GM18505 (cell line): Measurements from ENCODE around the gene COL25A1.
"Not testable (repeated sequence)": the region's sequence is repeated elsewhere in the genome, so short reads cannot be mapped to it uniquely, and the experiment has no call there.

Source experiments
- ATAC-seq: cut with Tn5 transposase; IDR thresholded peaks from one replicate; pipeline ENCODE4 v1.9.1; 2021; ENCODE audit not compliant: unreplicated experiment
- POLR2A ChIP-seq: IDR thresholded peaks from 4 replicates; pipeline ENCODE4 v1.6.1; 2011; ENCODE audit warnings: borderline replicate concordance; ENCODE audit not compliant: insufficient read depth, insufficient read length; ENCODE audit errors: extremely low read depth

COL25A1 gene

DNA sequence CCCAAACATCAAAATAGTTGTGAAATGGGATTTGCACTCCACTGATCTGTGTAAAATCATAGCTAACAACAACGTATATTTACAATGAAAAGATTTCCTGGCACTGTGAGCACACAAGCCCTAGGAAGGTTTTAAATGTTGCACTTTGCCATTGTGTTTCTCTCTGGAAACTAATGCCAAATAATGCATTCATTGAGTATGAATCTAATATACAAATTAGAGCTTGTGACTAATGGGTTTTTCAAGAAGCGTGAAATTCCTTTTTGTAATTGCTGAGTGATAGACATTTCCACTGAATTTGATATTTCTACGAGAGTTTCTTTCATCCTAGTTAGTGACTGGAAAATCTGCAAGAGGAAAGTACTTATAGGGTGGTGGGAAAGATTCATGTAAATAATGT, 135.9 kb downstream of the COL25A1 start:
- ATAC-seq = no peak
- TF ChIP-seq POLR2A = no peak

DNA sequence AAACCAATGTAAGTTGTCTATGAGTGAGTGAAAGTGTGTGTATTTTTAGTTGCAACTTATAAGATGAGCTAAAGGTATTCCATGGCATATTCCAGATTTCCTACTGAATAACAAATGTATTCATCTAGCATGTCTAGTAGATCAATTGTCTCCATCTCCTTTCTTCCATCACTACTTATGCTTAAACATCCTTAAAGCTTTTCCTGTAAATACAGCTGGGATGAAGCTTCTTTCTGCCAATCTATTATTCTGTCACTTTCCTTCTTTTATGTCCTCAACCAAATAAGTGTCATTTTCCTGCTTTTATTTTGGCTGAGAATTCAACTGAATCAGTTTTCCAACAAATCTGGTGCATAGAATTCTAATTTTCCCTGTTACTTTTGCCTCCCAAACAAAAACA, 136.3 kb downstream of the COL25A1 start:
- no peak for TF ChIP-seq POLR2A
- ATAC-seq = no peak

DNA sequence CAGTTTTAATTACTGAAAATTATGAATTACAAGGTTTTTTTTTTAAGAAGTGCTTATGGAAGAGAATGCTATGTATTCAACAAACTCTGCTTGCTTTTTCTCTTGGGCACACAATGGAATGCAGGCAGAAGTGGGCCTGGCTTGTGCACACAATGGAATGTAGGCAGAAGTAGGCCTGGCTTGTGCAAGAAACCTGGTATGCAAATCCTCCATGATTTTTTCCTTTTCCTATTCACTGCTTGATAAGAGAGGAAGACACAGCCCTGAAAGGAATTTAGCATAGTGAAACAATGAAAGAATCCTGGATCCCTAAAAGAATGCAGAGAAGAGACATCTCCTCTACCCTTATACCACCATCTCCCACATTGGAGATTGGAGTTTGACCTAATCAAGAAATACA, 138.4 kb downstream of the COL25A1 start:
- no peak for ATAC-seq
- TF ChIP-seq POLR2A = no peak

DNA sequence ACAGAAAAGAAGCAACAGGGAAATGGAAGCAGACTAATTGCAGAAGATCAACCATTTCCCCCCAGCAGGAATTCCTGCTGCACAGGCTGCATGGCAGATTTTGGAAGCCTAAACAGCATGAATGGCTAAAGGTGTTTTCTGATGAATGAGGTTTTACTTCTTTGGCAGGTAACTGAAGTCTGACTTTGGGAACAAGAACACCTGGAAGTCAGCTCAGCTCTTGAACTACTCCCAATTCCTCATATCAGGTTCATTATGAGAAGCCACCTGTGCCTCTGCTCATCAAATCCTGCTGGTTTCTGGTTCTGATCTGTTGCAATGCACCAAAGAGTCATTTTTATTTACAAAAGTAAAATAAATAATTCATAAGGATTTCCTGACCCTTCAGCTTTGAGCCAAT, 139.0 kb downstream of the COL25A1 start:
- no peak for ATAC-seq
- no peak for TF ChIP-seq POLR2A

DNA sequence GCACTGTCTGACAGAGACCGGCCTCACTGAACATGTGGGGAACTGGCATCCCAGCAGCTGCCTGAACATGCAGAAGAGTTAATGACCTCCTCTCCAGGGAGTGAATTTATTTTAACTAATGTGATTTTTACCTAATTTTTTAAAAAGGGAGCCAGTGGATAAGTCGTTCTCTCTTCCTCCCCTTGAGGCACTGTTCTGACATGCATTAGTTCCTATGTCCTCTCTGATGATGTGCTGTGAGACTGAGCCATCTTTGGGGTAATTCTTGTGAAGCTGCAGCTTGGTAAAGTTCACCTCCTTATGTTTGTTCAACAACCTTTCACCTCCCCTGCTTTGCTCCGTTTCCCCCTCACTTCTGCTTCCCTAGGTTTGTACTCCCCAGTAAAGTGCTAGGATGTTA, 139.7 kb downstream of the COL25A1 start:
- no peak for ATAC-seq
- no peak for TF ChIP-seq POLR2A

DNA sequence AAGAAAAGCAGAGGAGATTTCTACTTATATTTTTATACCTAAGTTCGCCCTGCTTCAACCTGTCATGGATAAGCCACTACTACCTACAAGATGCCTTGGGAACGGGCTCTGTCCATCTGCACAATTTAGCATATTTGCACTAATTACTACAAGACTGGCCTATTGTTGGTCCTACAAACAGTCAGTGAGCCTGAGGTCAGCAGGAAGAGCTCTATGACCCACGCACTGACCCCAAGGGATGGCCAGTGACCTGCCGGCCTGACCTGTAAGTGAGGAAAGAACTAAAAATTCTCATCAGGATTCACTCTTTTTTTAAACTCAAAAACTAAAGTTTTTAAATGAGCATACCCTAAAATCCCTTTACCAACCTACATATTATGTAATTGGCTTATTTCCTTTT, 142.0 kb downstream of the COL25A1 start:
- no peak for ATAC-seq
- TF ChIP-seq POLR2A = no peak

DNA sequence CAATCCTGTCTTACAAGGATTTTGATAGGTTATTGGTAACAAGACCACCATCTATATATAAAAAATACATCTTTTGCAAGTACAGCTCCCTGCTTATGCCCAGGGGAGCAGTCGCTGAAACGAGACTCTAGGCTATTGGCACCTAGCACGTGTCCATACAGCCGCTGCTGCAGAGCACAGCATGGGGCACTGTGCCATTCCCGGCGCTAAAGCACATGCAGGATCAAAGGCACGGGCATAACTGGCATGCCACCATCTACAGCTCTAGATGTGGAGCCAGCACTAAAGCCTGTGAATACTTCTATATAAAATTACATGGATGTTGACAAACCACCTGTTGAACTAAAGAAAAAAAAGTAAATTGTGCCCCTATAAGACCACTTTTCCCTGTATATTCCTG, 144.8 kb downstream of the COL25A1 start:
- TF ChIP-seq POLR2A = no peak
- no peak for ATAC-seq

DNA sequence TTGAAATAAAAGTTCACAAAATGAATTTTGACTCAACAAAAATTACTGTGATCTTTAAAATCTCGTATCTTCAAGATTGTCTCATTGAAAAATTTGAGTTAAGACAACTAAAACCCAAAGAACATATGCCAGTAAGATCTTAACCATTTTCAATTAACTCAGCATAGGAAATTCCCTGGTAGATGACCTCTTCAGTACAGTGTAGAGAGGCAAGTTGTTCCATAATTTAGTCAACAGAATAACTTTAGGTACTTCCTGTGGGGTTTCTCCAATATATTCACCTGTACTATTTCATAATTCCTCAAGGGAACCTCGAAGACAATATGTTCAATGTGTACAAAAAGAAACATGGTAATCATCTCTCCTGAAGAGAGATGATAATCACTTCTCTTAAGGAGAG, 145.3 kb downstream of the COL25A1 start:
- no peak for ATAC-seq
- TF ChIP-seq POLR2A = no peak

DNA sequence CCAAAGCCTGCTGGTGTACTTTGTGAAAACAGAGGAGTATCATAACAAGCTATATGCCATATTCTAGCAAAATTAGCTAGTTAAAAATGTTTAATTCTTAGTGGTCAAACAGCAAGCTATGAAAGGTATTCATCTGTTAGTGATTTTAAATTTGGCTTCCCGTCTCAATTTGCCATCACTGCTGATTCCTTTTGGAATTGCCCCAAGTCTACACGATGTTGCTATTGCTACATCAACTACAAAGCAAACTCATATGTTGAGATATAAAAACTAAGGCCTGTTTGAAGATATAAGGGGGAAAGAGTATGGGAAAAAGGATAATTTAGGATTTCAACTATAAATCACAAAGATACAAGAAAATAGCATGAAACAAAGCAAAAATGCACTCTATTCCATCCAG, 146.1 kb downstream of the COL25A1 start:
- ATAC-seq = no peak

DNA sequence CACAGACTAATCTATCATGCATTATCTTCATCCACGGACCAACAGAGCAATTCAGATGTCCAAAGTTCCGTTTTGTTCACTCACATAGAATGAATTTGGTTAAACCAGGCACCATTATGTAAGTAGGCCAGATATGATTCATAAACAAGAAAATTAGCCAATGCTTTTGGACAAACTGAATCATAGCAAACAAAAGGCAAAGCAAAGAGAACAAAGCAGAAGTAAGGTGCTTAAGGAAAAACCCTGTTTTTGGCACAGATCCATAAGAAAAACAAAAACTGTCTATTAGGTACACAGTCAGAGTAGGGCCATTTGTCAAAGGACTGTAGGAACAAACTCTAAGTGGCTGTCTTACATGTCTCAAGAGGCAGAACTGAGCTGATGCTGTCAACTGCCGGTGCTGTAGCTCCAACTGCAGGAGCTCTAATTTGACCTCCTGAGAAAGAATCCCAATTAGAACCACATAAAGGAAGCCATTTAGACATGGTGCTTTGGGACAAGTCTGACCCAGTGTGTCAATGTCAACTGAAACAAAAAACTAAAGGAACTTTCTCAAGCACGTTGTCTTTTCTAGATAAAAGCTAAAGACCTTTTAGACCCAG, 146.7 kb downstream of the COL25A1 start:
- no peak for TF ChIP-seq POLR2A
- no peak for ATAC-seq

More for the DNA sequence above, 146.1 kb downstream of the COL25A1 start:
- no peak for TF ChIP-seq POLR2A

DNA sequence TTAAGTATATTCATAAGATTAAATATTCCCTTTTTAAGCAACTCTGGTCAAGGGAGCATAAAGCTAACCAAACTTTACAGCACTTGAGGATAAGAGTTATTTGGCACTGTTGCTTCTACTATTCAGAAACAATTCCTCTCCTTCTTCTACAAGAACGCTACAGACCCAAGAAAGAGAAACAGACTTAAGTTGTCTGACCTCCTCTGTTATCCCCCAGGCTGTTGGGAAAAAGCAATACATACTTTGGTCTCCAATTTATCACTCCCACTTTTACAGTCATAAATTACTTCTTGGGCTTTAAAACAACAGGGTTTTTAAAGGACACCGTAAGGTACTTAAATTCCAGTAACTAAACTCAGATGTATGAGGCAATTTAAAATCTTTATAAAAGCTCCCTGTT, 147.4 kb downstream of the COL25A1 start:
- ATAC-seq = no peak
- TF ChIP-seq POLR2A = no peak

DNA sequence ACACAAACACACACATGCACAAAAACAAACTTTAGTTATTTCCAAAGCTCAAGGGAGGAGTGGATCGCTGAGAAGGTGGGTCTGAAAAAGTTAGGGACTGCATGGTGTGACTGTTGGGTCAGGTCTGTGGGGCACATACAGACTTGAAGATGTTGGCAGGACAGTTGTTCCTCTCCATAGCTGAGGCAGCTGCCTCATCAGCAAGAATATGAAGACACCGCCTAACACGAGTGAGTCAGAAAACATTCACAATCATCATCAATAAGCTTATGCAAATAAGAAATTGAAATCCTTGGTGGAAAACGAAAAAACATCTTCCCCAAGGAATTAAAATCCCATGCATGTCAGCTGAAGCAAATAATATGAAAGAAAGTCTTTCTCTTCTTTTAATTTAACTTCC, 148.0 kb downstream of the COL25A1 start:
- no peak for TF ChIP-seq POLR2A
- ATAC-seq = no peak

DNA sequence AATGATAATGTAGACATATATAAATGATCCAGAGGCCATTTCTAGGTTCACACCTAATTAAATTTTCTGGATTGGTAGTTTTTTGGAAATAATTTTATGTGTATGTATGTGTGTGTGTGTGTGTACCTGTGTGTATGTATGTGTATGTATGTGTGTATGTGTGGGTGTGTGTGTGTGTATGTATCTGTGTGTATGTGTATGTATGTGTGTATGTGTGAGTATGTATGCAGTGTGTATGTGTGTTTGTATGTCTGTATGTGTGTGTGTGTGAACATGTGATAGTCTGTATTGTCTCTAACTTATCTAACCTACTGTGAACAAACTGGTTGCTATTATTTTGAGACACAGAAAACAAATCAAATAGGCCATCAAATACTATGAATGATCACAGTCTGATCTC, 152.6 kb downstream of the COL25A1 start:
- no peak for ATAC-seq
- TF ChIP-seq POLR2A = no peak

DNA sequence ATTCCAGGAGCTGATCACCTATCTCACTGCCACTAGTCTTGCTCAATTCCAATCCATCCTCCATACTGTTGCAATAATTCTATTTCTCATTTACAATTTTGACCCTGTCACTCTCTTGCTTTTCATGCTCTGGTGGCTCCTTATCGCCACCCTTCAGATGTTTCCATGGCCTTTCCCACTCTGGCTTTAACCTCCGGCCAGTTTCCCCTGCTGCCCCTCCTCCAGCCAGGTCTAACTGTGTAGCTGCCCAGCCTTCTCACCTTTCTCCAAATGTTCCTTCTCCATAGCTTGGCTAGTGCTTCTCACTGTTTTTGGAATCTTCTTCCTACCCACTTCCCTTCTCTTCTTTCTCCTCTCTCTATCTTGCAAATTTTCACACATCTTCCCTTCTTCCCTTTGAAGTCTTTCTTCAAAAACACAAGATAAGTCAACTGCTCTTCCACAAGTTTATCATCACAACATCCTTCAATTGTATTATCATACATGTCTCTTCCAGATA, 153.8 kb downstream of the COL25A1 start:
- no peak for TF ChIP-seq POLR2A
- no peak for ATAC-seq

DNA sequence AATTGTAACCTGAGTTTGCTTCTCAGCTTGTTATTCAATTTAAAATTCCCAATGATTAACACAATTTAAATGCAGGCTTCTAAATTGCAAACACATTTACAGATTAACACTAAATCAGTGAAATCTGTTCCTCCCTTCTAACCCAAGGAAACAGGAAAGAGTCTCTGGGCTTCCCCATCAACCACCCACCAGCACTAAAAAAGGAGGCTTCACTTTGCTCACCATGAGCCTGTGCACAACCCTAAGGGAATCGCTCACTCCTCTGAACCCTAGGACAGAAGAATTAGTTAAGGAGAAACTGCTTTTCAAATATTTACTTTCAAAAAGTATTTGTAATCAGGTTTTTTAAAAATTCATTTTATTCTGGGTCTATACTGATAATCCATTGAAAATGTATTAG, 155.3 kb downstream of the COL25A1 start:
- no peak for ATAC-seq
- no peak for TF ChIP-seq POLR2A

DNA sequence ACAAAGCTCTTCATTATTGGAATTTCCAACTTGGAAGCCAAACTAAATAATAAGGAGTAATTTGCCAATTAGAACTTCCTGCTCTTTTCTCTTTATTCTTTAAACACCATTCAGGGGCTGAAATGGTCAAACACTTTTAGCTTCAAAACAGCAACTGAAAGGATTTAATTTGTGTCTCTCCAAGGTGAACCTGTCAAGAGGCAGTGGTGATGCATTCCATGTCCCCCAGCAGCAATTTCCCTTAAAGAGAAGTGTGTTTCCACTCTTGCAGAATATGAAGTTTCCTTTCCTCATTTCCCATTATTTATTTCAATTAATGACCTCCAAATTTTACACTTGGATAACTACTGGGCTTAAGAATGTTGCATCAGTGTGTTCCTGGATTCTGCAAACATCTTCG, 156.0 kb downstream of the COL25A1 start:
- no peak for ATAC-seq
- no peak for TF ChIP-seq POLR2A

DNA sequence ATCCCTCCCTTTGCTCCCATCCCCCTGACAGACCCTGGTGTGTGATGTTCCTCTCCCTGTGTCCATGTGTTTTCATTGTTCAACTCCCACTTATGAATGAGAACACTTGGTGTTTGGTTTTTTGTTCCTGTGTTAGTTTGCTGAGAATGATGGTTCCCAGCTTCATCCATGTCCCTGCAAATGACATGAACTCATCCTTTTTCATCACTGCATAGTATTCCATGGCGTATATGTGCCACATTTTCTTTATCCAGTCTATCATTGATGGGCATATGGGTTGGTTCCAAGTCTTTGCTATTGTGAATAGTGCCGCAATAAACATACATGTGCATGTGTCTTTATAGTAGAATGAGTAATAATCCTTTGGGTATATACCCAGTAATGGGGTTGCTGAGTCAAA, 164.3 kb downstream of the COL25A1 start:
- ATAC-seq = not testable (repeated sequence)
